Vagina (tissue), 2 donors: Measurements from ENCODE around the gene TRIM15.

Experiments
- CTCF ChIP-seq, 3 experiments: fragments of 450-650 bp in 2 of 3; fragments of 200-600 bp in 1 of 3; sonication (generic) in 1 of 3; IDR thresholded peaks; one replicate each; pipeline ENCODE4 v1.5.1; 2017 to 2019; ENCODE audit warnings: antibody characterized with exemption in 3 of 3, mild to moderate bottlenecking in 2 of 3, moderate library complexity in 2 of 3
- POLR2A ChIP-seq, 2 donors: fragments of 450-650 bp; IDR thresholded peaks; one replicate each; pipeline ENCODE4 v1.6.1; 2017; ENCODE audit warnings: antibody characterized with exemption in 2 of 2, mild to moderate bottlenecking in 2 of 2, moderate library complexity in 2 of 2
- POLR2AphosphoS5 ChIP-seq, 2 donors: sonication (generic); formaldehyde crosslinking; IDR thresholded peaks; one replicate each; pipeline ENCODE4 v1.9.0; 2017; ENCODE audit warnings: antibody characterized with exemption in 2 of 2, mild to moderate bottlenecking in 2 of 2, low read depth in 1 of 2; ENCODE audit not compliant: insufficient read depth in 1 of 2

GRCh38 chr6:30152016-30152673 is 11.2 kb upstream of the TRIM15 start:
- no peak for TF ChIP-seq CTCF (IDR thresholded peaks at IDR 0.05)
- TF ChIP-seq POLR2A (IDR thresholded peaks at IDR 0.05) = no peak
- no peak for TF ChIP-seq POLR2AphosphoS5 (IDR thresholded peaks at IDR 0.05; ENCODE audit: insufficient read depth in 1 of 2, low read depth in 1 of 2)
